GM12801 (cell line): Measurements from ENCODE around the gene THBS2.

Source experiments
- TF ChIP-seq, protein P1 (sequence below): IDR thresholded peaks from one replicate; pipeline ENCODE4 v1.5.1; 2011; ENCODE audit warnings: control low read depth; ENCODE audit not compliant: insufficient read length; ENCODE audit errors: extremely low read depth

Gene THBS2

DNA sequence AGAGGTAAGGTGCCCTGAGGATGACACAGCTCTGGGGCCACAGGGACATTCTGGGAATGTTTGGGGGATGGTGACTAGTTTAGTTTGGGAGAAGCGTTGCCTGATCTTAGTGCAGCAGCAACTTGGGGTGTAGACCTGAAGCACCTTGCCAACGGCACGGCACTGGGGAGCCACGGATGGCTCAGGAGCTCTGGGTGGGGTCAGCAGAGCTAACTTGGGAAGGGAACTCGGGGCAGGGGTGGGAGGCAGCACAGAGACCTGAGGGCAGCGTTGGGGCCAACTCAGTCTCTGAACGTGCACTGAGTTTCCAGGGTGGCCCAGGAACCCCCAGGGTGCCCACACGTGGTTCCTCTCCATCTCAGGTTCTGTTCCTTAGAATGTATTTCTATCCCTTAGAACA, 14.9 kb downstream of the THBS2 start:
- TF ChIP-seq, protein P1, sequence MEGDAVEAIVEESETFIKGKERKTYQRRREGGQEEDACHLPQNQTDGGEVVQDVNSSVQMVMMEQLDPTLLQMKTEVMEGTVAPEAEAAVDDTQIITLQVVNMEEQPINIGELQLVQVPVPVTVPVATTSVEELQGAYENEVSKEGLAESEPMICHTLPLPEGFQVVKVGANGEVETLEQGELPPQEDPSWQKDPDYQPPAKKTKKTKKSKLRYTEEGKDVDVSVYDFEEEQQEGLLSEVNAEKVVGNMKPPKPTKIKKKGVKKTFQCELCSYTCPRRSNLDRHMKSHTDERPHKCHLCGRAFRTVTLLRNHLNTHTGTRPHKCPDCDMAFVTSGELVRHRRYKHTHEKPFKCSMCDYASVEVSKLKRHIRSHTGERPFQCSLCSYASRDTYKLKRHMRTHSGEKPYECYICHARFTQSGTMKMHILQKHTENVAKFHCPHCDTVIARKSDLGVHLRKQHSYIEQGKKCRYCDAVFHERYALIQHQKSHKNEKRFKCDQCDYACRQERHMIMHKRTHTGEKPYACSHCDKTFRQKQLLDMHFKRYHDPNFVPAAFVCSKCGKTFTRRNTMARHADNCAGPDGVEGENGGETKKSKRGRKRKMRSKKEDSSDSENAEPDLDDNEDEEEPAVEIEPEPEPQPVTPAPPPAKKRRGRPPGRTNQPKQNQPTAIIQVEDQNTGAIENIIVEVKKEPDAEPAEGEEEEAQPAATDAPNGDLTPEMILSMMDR: no peak

GRCh38 chr6:169237496-169238134, 16.0 kb downstream of the THBS2 start:
- TF ChIP-seq, protein P1: no peak

- TF ChIP-seq, protein P1: no peak
Observed at GRCh38 chr6:169236988-169237387, 16.7 kb downstream of the THBS2 start.

DNA sequence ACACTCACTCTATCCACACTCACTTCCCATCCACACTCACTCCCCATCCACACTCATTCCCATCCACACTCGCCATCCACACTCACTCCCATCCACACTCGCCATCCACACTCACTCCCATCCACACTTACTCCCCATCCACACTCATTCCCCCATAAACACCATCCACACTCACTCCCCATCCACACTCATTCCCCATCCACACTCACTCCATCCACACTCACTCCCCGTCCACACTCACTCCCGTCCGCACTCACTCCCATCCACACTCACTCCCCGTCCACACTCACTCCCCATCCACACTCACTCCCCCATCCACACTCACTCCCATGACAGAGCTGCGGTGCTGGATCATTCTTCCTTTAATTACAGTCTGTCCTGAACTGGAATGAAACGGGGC, 17.1 kb downstream of the THBS2 start:
- TF ChIP-seq, protein P1: no peak

GRCh38 chr6:169235286-169235685, 18.4 kb downstream of the THBS2 start:
- TF ChIP-seq, protein P1: no peak

DNA sequence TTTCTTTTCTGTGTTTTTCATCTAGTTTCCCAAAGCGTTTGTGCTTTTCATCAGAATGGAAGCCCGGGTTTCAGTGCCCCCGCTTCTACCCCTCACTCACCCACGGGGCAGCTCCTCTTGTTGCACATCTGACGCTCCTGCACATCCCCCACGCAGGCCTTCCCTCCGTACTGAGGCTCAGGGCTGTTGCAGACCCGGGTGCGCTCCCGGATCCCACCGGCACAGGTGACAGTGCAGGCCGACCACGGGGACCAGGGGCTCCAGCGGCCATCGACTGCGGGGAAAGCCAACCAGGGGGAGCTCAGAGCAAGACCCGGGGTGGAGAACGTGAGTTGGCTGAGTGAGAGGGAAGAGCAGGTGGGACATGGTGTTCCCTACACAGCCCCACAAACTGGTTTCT, 19.0 kb downstream of the THBS2 start:
- TF ChIP-seq, protein P1: no peak

- TF ChIP-seq, protein P1: no peak
Observed at GRCh38 chr6:169233832-169234231, 19.8 kb downstream of the THBS2 start.
